ENCODE data around the gene GRPR.
"Not testable (repeated sequence)": the region's sequence is repeated elsewhere in the genome, so short reads cannot be mapped to it uniquely, and the experiment has no call there.

GRPR gene

GRCh38 chrX:16175329-16176061 is 52.1 kb downstream of the GRPR start:
- DNase-seq (ENCODE audit: low read depth in 3 of 3, low spot score in 1 of 3) = no peak

- no peak for DNase-seq (ENCODE audit: low read depth in 3 of 3, low spot score in 1 of 3)
These were observed 53.9 kb downstream of the GRPR start for GRCh38 chrX:16177260-16177659.

GRCh38 chrX:16183843-16184242 is 60.5 kb downstream of the GRPR start:
- DNase-seq (ENCODE audit: low read depth in 3 of 3, low spot score in 1 of 3) = not testable (repeated sequence)

GRCh38 chrX:16185725-16186136 is 62.4 kb downstream of the GRPR start:
- no peak for DNase-seq (ENCODE audit: low read depth in 3 of 3, low spot score in 1 of 3)

GRCh38 chrX:16186380-16187007 is 63.1 kb downstream of the GRPR start:
- DNase-seq (ENCODE audit: low read depth in 3 of 3, low spot score in 1 of 3) = no peak

GRCh38 chrX:16187024-16187760 is 63.8 kb downstream of the GRPR start:
- no peak for DNase-seq (ENCODE audit: low read depth in 3 of 3, low spot score in 1 of 3)

GRCh38 chrX:16188687-16189086 is 65.3 kb downstream of the GRPR start:
- DNase-seq (ENCODE audit: low read depth in 3 of 3, low spot score in 1 of 3) = no peak

GRCh38 chrX:16191605-16192004 is 68.2 kb downstream of the GRPR start:
- DNase-seq (ENCODE audit: low read depth in 3 of 3, low spot score in 1 of 3) = no peak

GRCh38 chrX:16196829-16197228 is 73.5 kb downstream of the GRPR start:
- DNase-seq (ENCODE audit: low read depth in 3 of 3, low spot score in 1 of 3) = no peak

GRCh38 chrX:16199343-16199742 is 76.0 kb downstream of the GRPR start:
- DNase-seq (ENCODE audit: low read depth in 3 of 3, low spot score in 1 of 3) = no peak

GRCh38 chrX:16202943-16203342 is 79.6 kb downstream of the GRPR start:
- DNase-seq (ENCODE audit: low read depth in 3 of 3, low spot score in 1 of 3) = no peak

All from stimulated activated CD4-positive, alpha-beta T cell treated with anti-CD3 and anti-CD28 coated beads, TNF-alpha, amount 100 ng/mL, for 1 hour (primary cell).